ENCODE measurements around the gene SASH1.

GRCh38 chr6:148404456-148405054 lies 61.9 kb downstream of the SASH1 start:
- TF ChIP-seq CTCF (conservative IDR thresholded peaks at IDR 0.05 in 1 of 2, IDR thresholded peaks at IDR 0.05 in 1 of 2; ENCODE audit: extremely low read depth in 1 of 2, insufficient read depth in 1 of 2, low read depth in 1 of 2, low read length in 2 of 2) (no peak), EZH2 (IDR thresholded peaks at IDR 0.05; ENCODE audit: borderline replicate concordance, low read length) (no peak)

All from mammary epithelial cell (primary cell).